AG09309 (cell line): ENCODE data around the gene DNAH17.

Source experiments
- DNase-seq: peaks from one replicate; pipeline ENCODE4 v3.0.0-alpha.2; 2010; ENCODE audit warnings: low read depth
- H3K4me3 ChIP-seq: 2 replicates; pipeline ENCODE4 v1.5.1; 2011; ENCODE audit warnings: mild to moderate bottlenecking, low read depth, low read length, moderate library complexity; ENCODE audit not compliant: control insufficient read depth
- CTCF ChIP-seq: IDR thresholded peaks from 2 replicates; pipeline ENCODE4 v1.5.1; 2011; ENCODE audit warnings: mild to moderate bottlenecking, low read depth, low read length, inconsistent platforms; ENCODE audit not compliant: insufficient read depth, control insufficient read depth; ENCODE audit errors: missing control alignments

The DNAH17 gene

GRCh38 chr17:78589885-78590284 lies 12.7 kb upstream of the DNAH17 start:
- H3K4me3 ChIP-seq: no peak overlapping the region
- DNase-seq: no peak
- no peak for TF ChIP-seq CTCF

GRCh38 chr17:78589031-78589675 lies 12.0 kb upstream of the DNAH17 start:
- DNase-seq: no peak
- no peak for TF ChIP-seq CTCF
- H3K4me3 ChIP-seq: no peak overlapping the region

- no peak for DNase-seq
- H3K4me3 ChIP-seq: no peak overlapping the region
- TF ChIP-seq CTCF: no peak
Observed at GRCh38 chr17:78588258-78589030, 11.2 kb upstream of the DNAH17 start.

DNA sequence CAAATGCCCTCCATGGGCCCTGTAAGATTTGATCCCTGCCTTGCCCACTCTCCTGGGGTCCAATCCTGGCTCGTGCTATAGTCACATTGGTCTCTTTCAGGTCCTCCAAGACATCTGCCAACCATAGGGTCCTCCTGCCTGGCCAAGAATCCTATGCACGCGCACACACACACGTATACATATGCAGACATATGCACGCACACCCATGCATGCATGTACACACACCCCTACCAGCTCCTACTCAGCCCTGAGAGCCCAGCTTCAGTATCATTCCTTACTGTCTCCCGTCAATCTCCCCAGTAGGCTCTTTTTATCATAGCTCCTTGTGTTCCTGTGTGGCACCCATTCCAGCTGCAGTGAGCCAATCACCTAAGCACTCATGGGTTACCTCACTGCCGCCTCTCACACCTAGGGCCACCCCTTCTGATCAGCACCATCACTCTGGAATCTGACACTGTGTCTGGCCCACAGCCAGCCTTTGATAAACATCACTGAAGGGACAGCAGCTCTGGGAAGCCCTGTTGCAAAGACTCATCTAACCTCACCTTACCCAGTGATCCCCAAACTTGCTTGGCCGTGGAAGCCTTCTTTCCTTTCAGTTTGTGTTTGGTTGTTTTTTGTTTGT lies 7.9 kb upstream of the DNAH17 start:
- no peak overlapping the region for H3K4me3 ChIP-seq
- TF ChIP-seq CTCF: no peak
- no peak for DNase-seq

- no peak for DNase-seq
- TF ChIP-seq CTCF: no peak
- no peak overlapping the region for H3K4me3 ChIP-seq
Observed at GRCh38 chr17:78583091-78583490, 5.9 kb upstream of the DNAH17 start.

DNA sequence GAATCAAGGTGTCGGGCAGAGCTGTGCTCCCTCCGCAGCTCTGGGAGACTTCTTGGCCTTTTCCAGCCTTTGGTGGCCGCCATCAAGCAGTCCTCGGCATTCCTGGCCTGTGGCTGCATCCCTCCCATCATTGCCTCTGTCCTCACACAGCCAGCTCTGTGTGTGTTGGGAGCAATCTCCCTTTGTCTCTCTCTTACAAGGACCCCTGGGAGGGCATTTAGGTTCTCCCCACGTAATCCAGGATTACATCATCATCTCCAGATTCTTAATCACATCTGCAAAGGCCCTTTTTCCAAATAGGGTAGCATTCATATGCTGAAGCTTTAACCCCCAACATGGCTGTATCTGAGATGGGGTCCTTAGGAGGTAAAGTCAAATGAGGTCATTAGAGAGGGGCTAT lies 4.1 kb upstream of the DNAH17 start:
- TF ChIP-seq CTCF: no peak
- DNase-seq: no peak
- H3K4me3 ChIP-seq: no peak overlapping the region
